GM19328 (cell line): Measurements from ENCODE around the gene RTP1.
"Not testable (repeated sequence)": the region's sequence is repeated elsewhere in the genome, so short reads cannot be mapped to it uniquely, and the experiment has no call there.

Experiments used
- ATAC-seq: cut with Tn5 transposase; IDR thresholded peaks from one replicate; pipeline ENCODE4 v1.9.1; 2021; ENCODE audit warnings: mild to moderate bottlenecking, moderate library complexity; ENCODE audit not compliant: unreplicated experiment

Gene RTP1

DNA sequence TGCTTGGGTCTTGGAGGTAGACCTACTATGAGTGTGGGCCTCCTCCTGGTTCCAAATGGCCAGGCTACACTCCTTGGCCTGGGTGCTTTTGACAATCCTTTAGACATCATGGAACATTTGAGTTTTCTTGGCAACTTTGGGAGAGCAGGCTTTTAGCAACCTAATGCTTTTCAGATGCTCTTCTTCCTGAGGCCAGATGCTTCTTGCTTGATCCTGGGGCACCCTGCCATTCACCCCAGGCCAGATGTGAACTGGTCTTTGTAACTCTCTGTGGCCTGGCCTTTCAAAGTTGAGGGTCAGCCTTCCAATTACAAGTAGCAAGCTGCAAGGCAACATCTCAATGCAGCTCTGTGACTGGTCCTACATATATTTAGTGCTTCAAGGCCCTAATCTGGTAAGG lies 40.5 kb downstream of the RTP1 start:
- no peak for ATAC-seq

GRCh38 chr3:187238239-187238638 lies 41.0 kb downstream of the RTP1 start:
- ATAC-seq, result no peak

GRCh38 chr3:187238835-187239234 lies 41.5 kb downstream of the RTP1 start:
- not testable (repeated sequence) for ATAC-seq

- ATAC-seq, result no peak
Measured at GRCh38 chr3:187242435-187242834, 45.1 kb downstream of the RTP1 start.

- ATAC-seq, result no peak
Measured at GRCh38 chr3:187242900-187243299, 45.6 kb downstream of the RTP1 start.

DNA sequence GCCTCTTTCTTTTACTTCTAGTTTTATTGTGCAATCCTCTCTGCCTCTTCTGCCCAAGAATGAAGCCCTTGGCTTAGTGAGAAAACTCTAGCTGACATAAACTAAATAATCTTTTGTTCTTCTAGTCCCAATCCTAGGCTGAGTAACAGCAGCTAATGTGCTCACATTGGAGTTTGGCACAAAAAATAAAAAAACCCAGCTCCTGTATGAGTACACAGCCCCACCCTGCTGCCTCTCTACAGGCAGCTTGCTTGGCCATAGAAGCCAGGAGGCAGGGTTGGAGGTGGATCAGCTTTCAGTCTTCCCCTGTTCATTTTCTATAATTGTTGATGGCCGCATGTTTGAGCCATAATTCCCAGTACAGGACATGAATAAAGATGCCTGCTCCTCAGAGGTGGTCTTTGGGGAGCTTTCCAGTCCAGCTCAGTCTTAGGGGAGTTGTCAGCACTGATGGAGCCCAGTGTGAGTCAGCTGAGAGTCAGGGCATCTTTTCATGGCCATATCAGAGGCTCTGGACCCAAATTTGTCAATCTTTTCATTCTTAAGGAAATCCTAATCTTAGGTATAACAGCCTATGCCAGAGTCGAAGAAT lies 46.7 kb downstream of the RTP1 start:
- no peak for ATAC-seq

DNA sequence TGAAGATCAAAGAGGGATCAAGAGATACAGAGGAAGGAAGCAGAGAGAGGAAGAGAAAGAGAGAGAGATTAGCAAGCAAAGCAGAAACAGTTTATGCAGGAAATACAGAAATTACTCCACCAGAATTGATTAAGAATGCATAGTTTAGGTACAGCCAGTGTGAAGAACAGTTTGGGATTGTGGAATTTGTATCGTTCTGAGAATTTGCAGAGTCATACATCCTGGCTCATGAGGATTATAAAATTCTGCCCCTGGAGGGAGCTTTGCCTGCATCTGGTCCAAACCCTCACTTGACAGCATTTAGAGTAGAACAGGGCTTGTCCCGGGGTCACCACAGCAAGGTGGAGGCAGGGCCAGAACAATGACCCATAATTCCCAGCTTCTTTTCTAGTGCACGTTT lies 50.1 kb downstream of the RTP1 start:
- no peak for ATAC-seq
